ENCODE measurements around the gene RARA.

Gene RARA

DNA sequence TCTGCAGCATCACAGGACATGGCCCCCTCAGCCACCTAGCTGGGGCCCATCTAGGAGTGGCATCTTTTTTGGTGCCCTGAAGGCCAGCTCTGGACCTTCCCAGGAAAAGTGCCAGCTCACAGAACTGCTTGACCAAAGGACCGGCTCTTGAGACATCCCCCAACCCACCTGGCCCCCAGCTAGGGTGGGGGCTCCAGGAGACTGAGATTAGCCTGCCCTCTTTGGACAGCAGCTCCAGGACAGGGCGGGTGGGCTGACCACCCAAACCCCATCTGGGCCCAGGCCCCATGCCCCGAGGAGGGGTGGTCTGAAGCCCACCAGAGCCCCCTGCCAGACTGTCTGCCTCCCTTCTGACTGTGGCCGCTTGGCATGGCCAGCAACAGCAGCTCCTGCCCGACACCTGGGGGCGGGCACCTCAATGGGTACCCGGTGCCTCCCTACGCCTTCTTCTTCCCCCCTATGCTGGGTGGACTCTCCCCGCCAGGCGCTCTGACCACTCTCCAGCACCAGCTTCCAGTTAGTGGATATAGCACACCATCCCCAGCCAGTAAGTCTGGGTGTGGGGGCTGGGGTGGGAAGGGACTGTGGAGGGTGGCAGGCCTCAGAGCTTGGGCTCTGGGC, 22.0 kb downstream of the RARA start:
- DNase-seq: no peak

GRCh38 chr17:40331743-40332641, 23.0 kb downstream of the RARA start:
- DNase-seq: no peak

DNA sequence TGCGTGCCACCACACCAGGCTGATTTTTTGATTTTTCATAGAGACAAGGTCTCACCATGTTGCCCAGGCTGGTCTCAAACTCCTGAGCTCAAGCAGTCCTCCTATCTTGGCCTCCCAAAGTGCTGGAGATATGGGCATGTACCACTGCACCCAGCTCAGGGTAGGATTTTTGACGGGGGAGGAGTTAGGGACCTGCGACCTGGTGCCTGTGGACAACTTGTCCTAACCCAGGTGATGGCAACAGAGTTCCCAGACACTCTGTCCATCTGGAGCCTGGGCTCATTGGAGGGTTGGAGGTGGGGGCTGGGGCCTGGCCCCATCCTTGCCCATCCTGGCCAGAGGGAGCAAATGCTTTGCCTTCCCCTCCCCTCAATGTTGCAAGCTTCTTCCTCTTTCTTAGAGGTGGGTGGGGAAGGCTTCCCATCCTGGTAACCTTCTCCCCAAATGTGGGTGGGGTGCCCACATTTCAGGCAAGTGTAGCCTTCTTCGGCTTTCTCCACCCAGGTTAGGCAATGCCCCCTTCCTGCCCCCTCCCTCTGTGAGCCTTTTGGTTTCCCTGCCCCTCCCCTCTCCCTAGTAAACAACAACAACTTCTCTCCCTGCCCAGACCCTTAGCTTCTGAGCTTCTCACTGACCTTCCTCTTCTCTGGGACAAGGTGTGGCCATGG, 24.9 kb downstream of the RARA start:
- no peak for DNase-seq

DNA sequence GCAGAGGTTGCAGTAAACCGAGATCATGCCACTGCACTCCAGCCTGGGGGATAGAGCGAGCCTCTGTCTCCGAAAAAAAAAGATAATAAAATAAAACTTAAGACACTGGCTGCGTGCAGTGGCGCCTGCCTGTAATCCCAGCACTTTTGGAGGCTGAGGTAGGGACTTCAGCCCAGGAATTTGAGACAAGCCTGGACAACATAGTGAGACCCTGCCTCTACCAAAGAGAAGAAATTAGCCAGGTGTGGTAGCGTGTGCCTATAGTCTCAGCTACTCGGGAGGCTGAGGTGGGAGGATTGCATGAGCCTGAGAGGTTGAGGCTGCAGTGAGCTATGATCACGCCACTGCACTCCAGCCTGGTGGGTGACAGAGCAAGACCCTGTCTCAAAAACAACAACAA, 26.6 kb downstream of the RARA start:
- DNase-seq: no peak

DNA sequence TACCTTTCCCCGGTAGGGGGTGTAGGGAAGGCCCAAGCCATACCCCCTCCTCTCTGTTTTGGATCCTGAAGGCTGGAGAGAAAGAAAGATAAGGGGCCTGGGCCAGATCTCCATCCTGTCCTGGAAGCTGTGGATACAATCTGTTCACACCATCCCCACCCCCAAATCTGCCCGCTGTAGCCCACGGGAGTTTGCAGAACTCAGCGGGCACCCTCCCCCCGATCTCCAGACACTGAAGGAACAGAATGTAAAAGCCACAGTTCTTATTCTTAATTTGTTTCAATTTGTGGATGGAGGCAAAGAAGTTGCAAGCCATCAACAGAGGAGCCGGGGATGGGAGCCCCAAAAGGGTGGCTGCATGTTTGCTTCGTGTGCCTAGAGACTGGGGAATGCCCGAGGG, 28.4 kb downstream of the RARA start:
- DNase-seq: no peak

DNA sequence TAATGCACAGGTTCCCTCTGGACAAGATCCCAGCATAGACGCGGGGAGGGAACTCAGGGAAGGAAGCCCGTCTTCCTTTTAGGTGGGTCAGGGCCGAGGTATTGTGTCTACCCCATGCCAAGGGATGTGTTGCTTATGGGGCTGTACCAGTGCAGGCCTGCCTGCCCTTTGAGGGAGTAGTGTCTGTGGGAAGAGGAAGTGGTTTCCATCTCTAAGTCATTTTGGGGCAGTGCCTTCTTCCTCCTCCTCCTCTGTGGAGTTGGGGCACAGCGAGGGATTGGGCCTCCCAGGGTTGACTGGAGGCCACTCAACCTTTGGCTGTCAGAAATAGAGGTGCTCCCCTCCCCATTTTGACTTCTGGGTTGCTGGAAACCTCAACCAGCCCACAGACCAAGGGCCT, 29.1 kb downstream of the RARA start:
- DNase-seq: no peak

GRCh38 chr17:40338941-40339649, 30.1 kb downstream of the RARA start:
- DNase-seq: no peak

GRCh38 chr17:40340327-40340726, 31.3 kb downstream of the RARA start:
- no peak for DNase-seq

DNA sequence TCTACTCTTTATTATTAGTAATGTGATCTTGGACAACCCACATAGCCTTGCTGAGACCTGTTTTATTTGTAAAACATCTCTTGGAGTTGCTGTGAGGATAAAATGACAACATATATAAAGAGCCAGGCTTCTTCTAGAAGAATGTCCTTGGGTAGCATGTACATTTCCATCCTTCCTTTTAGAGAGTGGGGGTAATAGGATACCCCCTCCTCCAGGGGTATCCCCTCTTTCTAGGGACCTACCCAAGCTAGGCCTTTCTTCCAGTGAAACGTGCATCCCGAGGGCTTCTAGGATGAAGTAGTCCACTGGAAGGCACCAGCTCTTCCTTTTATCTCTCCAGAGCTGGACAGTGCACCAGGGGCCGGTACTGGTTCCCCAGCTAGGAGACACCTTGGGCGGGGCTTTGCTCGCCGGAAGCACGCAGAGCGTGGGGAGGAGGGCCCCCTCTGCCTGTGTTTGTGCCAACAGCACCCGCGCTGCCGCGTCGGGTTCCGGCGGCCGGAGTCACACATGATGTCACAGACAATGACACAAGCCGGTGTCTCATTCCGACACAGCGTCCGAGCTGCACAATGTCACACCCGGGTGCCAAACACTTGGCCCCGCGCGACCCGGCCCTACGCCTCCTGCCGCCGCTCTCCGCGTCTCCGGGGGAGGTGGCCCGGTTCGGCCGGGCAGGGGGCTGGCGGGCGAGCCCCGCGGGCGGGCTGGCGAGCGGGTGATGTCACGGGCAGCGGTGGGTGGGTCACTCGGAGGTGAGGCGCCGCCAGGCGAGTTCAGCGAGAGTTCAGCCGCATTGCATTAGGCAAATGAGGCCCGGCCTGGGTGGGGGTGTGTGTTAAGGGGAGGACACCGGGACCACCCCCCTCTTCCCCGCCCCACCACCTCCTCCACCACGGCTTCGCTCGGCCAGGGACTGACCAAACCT, 32.2 kb downstream of the RARA start:
- DNase-seq: no peak

- no peak for DNase-seq
Observed at GRCh38 chr17:40341808-40342503, 33.0 kb downstream of the RARA start.

DNA sequence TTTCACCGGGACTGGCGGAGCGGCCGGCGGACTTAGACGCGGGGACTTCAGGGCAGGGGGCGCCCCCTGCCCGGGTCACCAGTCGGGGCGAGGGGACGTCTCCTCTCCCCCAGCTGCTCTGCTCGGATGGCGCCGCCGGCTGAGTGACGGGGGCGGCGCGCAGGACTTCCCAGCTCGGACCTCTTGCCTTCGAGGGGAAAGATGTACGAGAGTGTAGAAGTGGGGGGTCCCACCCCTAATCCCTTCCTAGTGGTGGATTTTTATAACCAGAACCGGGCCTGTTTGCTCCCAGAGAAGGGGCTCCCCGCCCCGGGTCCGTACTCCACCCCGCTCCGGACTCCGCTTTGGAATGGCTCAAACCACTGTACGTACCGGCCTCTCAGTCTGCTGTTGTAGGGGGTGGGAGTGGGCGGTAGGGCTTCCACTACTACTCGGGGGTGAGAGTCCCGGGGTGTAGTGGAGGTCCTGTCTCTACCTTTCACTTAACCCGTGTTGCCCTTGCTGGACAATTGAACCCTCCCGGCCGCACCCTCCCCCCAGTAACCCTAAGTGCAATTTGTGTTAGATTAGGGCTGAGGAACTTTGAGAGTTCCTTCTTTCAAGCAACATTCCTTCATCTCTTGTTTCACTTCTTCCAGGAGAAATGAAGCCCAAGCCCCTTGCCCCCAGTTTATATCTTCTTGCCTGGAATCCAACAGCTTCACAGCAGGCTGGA, 33.7 kb downstream of the RARA start:
- DNase-seq: no peak

- no peak for DNase-seq
Observed at GRCh38 chr17:40343219-40344119, 34.5 kb downstream of the RARA start.

DNA sequence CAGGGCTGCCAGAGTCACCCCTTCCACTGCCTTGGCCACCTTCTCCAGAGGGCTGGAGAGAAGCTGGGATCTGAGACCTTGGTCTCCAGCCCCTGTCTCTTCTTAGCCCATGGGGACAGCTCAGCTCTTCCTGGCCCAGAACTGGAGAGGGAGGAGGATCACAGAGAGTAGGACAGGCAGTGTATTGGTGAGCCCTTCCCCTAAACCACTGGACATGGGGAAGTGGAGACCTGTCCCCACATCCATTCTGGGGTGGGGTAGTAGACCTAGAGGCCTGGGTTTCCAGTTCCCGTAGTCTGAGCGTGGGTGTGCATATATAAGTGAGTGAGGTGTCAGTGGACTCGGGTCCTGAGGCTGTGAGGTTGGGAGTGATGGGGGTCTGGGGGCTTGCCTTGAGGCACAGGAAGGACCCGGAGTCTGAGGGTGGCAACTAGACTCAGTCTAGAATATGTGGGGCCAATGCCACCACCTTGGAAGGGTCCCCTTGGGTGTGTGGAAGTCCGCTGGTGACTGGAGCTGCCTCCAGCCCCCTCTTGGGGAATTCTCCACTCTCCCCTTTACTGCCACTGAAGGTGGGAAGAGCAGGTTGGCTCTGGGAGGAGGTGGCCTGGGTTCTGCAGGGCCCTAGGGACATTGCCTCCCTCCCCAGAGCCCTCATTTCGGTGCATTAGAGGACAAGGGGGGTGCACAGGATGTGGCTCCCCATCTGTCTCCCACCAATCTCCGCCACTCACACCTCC, 35.6 kb downstream of the RARA start:
- DNase-seq: no peak

- no peak for DNase-seq
Observed at GRCh38 chr17:40345161-40345993, 36.4 kb downstream of the RARA start.

DNA sequence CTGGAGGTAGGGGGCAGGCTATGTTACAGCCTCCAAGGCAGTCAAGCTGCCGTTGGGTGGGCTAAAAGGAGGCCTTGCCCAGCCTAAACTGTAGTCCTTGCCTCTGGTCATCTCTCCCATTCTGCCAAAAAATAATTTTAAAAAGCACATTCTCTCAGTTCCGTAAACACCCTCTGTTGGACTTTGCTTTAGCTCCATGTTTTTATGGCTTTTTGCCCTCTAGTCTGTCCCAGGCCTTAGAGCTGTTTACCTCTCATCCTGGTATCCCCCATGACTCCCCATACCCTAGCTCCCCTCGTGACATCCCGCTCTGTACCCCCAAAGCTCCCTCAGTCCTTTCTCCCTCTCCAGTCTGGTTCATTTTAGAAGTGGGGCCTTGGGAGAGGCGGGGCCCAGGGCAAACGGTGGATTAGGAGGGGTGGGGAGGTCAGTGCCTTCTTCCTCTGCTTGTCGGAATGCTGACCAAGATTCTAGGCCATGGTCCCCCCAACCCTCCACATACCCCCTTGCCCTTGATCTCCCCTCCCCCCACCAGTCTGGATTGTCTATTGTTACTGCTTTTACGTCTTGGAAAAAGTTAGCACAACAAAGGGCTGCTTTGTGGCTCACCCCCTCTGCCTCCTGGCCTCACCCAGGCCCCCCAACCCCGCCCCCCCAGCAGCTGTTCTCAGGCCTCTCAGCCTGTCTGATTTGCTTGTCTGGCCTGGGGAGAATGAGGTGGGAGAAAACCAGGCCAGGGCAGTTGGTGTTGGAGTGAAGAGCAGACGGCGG, 37.2 kb downstream of the RARA start:
- no peak for DNase-seq

- no peak for DNase-seq
Observed at GRCh38 chr17:40346765-40347158, 37.8 kb downstream of the RARA start.

All from DMS 273 treated with DMSO at 0.1 percent for 48 hours (cell line).